GM19467 (cell line): ENCODE data around the gene USP40.

Source experiments
- ATAC-seq: cut with Tn5 transposase; IDR thresholded peaks from one replicate; pipeline ENCODE4 v1.9.1; 2021; ENCODE audit warnings: mild to moderate bottlenecking, moderate library complexity; ENCODE audit not compliant: unreplicated experiment

USP40 gene

DNA sequence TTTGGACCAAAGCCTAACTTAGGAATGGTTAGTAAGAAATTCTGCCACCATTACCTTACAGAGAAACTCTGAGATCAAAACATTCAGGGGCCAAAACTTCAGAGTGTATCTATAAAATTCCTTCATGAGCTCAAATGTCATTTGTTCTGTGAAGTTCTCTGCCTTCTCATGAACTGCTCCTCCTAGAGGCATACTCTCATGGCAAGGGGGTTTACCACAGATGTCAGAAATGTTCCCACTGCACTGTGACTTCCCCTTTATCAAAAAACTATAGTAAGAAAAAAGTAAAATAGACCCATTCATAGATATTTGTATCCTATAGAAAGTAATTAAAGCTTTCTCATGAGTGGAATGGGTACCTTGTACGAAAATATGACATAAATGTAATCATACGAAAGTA lies 68.5 kb downstream of the USP40 start:
- ATAC-seq = no peak

DNA sequence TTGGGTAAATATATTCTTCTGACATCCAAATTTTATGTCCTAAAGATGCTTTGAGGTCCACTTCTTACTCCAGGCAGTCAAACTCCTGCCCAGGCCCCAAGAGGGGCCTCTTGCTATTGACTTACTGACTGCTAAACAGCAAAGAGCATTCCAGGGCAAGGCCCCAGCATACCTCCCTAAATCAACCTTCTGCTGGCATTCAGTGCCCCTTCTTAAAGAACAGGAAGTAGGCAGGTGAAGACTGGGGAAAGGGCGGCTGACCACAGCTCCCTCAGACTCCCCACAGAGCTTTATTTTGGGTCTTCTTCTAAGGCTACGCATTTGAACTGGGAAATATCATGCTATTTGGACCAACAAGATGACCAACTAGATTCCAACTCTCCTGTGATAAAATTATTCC lies 68.9 kb downstream of the USP40 start:
- ATAC-seq = no peak

DNA sequence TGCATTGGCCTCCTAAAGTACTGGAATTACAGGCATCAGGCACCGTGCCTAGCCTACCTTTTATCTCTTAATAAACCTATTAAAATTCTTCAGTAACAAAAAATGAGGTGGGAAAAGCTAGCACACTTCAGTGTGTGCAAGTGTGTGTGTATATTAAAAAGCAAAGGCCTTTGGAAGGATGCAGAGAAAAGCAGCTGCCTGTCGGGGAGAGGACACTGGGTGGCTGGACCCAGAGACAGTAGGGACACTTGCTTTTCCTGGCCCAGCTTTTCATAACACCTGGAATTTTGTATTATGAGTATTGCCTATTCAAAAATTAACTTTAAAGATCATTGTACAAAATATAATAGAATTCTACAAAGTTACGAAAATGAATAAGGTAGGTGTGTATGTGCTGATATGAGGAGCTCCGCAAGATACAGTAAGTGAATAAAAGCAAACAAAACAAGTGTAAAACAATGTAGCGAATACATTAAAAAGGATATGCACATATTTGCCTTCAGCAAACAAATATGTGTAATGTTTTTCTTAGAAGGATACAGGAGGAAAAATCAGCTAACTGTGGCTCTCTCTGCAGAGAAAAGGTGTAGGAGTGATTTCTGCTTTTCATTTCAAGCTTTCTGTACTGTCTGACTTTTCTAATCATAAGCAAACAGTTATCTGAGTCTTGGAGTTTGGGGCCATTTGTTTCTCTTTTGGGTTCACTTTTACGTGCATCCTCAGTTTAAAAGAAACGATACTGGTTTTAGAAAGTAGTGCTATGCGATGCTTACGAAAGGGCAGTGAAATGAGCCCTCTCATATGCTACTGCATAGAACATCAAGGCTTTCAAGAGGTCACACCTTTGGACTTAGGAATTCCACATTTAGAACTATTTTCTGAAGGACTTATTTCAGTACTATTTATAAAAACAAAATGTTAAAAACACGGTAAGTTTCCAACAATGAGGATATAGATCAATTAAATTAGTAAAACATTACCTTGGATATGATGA lies 70.8 kb downstream of the USP40 start:
- no peak for ATAC-seq

DNA sequence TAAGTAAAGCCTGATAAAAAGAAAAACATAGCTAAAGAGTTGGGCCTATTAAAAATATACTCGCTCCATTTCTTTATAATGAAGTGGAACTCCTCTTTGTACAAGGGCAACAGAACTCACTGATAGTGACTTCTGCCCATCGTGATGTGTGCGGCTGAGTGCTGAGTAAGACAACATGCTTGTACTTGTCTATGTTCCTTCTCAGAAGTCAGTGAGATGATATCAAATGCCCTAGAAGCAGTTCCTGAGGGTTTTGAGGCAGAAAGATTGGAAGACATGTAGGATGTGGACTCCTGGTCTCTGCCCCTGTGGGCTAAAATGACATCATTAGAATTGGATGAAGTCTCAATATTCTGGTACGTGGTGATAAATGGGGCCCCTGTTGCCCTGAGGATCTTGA lies 73.8 kb downstream of the USP40 start:
- no peak for ATAC-seq

DNA sequence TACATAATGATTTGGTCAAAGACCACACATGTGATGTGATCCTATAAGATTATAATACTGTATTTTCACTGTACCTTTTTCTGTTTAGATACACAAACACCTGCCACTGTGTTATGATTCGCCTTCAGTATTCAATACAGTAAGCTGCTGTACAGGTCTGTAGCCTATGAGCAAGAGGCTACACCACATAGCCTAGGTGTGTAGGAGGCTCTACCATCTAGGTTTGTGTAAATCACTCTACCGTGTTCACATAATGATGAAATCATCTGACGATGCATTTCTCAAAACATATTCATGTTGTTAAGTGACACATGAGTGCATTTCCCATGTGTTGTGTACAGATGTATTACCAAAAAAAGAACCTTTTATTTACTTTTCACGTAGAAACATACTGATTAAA lies 74.5 kb downstream of the USP40 start:
- ATAC-seq = no peak

DNA sequence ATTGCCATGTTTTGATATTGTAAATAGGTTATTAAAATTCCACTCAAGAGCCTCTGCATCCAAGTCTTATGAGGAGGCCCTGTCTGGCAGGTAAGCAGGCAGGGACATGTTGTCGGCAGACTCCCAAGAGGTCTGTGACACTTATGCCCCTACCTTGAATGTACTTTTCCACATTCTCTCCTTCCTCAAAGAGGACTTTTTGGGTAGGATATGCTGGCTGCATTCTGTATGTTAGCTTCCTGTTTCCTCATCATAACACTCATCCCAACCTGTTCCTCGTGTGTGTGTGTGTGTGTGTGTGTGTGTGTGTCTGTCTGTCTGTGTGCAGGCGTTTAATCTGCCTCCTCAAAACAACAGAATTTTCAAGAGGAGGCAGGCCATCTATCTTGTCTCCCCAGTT lies 75.3 kb downstream of the USP40 start:
- ATAC-seq = no peak

DNA sequence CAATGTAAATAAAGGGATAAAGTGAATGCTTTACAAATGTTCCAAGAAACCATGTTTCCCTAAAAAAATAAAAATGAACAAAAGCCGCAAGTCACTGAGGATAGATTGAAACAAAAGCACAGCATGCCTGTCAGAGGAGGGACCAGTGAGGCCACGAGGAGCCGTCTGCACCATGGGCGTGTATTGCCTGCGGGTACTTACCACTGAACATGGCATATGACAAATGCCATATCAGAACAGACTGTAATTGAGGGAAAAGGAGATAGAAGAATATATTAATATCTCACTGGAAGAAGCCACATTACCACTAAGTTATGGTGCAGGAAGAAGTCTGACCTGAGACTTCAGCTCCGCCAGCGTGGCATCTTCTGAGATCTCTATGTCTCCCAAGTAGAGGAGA lies 75.8 kb downstream of the USP40 start:
- ATAC-seq = no peak

DNA sequence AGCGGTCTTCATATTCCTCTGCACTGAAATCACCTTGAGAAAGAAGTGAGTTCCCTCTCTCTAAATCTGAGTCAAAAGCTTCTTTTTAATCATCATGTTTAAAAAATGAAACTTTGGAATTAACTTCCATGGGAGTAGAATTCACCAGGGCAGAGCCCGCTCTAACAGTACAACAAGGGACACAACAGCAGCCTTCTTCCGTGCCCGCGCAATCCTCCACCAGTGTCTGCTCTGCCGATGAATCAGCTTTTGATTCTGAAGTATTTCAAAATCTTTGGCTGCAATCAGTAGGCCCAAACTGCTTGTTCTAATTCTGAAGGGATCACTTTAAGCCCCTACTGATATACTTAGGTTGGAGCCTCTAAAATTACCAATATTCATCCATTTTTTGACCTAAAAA lies 76.9 kb downstream of the USP40 start:
- ATAC-seq = no peak

DNA sequence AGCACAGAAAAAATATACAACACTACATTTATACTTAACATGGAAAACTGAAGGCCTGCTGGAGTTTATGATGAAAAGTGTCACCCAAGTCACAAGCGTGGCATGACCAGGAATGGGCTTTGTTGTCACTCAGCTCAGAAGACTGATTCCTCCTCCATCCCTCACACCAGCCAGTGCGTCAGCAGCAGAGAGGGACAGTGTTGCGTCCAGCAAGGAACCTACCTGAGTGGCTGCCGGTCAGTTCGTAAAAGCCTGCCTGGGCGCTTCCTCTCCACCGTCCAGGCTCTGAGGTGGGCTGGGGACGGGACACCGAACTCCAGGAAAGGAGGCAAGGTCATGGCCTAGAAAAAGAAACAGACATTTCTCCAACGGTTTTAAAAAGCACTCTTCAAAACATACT lies 77.4 kb downstream of the USP40 start:
- ATAC-seq = no peak

DNA sequence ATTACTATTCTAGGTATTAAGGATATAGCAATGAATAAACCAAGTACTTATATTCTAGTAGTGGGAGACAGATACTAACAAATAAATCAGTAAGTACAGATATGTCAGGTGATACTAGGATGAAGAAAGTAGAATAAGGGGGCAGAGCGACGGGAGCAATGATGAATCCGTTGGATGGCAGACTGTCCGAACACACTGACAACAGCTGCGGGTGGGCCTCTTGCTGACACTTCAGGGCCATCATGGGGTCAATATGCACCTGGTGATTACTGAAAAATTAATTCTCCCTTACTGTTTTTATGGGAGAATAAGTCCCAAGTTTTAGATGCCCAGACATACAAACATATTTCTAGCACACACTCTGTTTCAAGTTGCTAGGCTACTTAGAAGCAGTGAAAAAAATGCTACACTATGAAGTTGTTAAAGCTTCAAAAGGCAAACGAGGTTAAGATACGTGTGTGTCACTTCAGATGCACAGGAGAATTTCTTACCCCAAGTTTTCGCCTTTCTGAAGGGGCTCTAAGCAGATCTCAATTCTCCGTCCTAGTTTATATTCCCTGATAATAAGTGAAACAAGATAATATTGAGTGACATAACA lies 78.7 kb downstream of the USP40 start:
- ATAC-seq = no peak

DNA sequence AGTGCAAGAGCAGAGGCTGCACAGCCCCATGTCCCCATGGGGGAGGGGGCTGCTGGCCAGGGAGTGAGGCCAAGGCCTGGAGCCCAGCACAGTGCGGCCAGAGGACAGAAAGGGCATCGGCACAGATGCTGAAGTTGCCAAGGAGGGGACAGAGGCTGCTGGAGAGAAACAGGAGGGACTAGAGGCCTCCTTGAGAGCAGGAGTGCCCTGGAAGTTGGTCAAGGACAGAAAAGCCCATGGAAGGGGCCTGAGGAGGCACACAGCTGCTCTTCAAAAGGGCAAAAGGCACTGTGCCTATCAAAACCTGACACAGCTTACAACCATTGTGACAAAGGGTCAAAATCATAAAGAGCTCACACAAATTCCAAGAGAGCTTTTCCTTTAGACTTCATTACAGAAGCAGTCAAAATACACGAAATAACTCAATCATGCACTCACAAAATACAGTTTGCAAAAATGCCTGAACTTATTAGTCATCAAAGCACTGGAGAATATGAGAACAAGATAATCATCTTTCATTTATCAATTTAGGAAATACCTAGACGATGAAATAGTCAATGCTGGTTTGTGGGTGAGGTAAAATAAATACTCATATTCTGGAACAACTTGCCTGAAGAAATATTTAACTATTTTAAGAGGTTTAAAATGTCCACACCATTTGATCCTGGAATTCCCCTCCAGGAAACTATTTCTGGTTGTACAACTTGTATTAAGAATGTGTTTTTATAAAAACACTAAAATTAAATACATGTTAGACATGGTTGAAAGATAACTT lies 79.6 kb downstream of the USP40 start:
- no peak for ATAC-seq

DNA sequence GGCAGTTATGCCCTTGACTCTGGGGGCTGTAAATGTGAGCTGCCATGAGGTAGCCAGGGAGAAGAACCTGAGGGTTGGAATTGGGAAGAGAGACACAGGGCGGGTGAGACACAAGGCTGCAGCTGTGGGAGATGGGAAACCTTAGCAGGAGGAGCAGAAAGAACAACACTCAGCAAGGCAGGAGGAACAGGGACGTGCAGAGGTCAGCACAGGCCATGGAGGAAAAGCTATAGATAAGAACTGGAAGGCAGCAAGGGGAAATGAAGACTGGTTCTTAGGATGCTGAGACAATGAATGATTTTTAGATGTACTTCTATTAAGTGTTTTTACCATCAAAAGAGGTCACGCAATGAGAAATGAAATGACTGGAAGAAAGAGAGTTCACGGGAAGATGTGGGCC lies 80.2 kb downstream of the USP40 start:
- ATAC-seq = no peak

DNA sequence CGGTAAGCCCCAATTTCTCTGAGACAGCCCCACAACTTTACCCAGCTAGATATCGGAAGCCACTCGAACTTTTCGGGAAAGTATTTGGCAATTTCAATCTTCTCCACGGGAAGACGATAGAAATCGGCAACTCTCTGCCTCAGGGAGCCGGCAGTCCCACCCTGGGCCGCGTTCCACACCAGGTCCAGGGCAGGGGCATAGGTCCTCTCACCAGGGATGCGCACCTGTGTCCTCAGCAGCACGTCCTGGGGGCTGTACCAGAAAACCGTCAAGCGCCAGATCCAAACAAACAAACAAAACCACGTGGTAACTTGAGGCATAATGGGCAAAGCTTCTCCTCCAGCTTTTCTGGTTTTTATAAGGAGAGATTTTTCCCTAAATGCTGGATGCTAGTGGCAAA lies 80.9 kb downstream of the USP40 start:
- ATAC-seq = no peak

DNA sequence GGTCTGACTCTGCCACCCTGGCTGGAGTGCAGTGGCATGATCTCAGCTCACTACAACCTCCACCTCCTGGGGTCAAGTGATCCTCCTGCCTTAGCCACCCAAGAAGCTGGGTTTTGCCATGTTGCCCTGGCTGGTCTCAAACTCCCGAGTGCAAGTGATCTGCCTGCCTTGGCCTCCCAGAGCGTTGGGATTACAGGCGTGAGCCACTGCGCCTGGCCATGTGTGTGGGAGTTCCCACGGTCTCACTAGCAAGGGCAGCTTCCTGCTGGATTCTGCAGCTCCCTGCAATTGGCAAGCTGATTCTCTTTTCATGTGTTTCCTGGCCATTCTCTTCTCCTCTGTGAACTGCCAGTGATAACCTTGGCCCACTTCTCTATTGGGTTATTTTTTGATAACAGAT lies 84.0 kb downstream of the USP40 start:
- no peak for ATAC-seq

DNA sequence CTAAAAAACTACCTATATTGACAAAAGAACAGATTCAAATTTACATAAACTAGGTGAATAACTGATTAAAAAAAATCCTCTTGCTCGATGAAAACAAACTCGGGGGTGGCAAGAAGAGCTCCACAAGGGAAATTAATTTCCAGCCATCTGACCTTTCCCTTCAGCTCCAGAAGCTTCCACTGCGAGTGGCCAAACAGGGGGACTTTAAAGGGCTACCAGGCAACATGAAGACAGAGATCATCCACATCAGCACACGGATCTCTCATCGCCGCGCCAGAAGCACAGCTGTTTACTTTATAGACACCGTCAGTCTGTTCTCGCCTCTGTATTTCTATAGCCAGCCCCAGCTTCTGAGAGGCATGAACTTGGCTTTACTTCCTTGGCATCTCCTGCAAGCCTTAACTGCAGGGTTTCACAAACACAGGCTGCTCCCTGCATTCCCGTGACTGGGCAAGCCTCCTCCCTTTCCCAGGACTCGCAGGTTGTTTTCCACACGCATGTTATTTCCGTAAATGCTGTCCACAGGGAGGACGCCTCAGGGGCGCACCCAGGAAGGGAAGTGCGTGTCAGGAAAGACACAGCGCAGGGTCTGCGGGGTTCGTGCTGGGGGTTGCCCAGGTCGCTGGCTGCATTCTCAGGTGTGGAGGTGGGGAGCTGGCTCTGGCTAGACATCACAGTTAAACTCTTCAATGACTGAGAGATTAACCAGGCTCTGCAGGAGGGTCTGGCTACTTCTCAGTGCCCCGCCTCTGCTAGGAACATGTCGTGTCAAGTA lies 85.0 kb downstream of the USP40 start:
- ATAC-seq = no peak

DNA sequence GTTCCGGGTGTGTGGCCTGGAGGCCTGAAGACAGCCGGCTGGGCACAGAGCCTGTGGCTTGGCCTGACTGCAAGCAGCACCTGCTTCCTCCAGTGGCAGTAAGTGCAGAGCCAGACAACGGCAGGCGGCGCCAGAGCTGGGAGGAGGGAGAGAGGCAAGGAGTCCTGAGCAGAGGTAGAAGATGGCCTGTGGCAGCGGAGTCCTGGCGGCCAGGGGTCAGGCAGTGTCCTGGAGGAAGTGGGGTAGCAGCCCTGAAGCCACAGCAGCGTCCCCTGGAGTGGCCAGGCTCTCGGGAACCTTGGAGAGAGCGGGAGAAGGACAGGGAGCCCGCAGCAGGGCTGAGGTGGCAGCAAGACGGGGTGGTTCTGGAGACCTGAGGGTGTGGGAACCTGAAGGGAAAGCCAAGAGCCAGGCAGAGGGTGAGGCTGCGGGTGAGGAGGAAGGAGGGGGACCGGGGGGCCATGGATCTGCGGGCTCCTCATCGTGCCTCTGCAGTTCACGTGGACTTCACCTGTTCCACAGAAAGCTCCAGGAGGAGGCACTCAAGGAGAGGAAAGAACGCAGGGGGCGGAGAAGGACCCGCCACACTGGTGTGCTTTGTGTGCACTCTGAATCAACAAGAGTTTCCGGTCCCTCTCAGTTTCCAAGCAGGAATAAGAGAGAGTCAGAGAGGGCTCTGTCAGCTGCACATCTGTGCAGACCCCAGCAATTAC lies 85.9 kb downstream of the USP40 start:
- no peak for ATAC-seq

DNA sequence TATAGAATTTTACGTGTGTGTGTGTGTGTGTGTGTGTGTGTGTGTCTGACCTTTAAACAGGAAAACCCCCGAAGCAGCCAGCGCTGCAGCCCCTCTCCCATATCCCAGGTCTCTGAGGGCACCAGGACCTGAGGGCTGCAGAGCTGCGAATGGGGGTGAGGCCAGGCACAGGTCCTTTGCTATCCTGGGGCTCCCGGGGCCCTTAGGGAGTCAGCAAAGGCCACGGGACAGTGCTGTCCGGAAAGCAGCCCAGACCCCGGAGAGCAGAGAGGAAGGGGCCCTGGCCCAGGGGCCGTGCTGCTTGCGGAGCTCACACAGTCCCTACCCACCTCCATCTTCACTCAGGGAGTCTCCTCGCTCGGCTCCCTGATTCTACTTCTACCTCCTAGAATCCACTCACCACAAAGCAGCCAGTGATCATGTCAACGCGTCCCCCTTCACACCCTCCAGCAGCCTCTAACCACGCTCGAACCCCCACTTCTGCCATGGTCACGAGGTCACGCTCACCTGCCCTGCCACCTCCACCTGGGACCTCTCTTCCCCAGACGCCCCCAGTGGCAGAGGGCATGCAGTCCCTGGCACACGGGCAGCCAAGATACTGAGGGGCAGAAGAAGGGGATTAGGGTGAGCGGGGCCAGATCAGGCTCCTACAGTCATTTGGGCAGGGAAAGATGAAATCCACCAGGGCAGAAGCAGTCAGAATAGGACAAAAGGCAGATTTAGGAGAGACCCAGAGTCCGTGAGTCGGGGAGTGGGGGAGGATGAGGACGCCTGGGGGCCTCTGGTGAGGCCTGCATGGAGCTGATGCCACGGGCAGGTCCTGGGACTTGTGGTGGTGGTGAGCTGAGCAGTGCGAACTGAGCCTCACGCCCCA lies 86.7 kb downstream of the USP40 start:
- no peak for ATAC-seq

DNA sequence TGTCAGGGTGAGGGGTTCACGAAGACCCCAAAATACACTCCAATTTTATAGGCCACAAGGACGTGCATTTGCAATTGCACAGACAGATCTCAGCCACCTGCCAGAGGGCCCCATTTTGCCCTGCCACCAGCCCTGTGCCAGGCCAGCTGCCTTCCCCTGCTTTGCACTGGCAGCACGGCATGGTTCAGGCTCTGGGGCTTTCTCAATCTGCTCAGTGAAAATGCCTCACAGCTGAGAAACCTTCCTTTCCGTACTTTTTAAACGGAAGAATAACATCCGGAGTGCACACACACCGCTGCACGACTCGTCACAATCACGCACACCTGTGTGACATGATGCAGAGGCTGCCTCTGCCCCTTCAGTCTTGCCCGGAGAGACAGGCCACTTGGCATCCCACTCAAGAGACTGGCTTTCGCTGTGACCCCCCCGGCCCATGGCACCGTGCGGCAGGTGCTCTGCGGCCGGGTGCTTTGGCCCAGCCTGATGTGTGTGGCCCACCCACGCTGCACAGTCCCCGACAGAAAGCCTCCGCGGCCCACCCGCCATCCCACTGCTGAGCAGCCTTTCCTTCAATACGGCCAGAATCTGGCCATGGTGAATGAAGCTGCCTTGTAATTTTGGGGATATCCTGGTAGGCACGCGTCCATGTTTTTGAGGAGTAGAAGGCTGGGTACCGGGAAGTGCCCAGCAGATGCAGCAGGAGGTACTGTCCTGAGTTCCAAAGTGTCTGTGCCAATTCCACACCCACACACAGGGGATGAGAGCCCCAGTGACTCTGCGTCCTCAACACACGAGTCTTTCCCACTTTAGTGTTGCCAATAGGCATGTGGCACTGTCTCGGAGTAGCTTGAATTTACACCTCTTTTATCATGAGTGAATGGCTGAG lies 88.8 kb downstream of the USP40 start:
- ATAC-seq = no peak
